Parathyroid adenoma (tissue), 2 donors: ENCODE data around the gene SMIM27.
A peak's percentile ranks its signal among the peaks of the same experiment; 100 is the strongest.
"Not testable (repeated sequence)": the region's sequence is repeated elsewhere in the genome, so short reads cannot be mapped to it uniquely, and the experiment has no call there.

Experiments used
- H2AFZ ChIP-seq: fragments of 300-600 bp; sonication (generic); one replicate; pipeline ENCODE4 v1.7.0; 2017; ENCODE audit warnings: antibody characterized with exemption, mild to moderate bottlenecking
- H3K27ac ChIP-seq: fragments of 300-600 bp; sonication (generic); one replicate; pipeline ENCODE4 v1.7.0; 2017
- H3K27me3 ChIP-seq: fragments of 300-600 bp; sonication (generic); one replicate; pipeline ENCODE4 v1.7.0; 2017; ENCODE audit warnings: low read length; ENCODE audit not compliant: control insufficient read depth, insufficient read depth
- H3K36me3 ChIP-seq: fragments of 300-600 bp; sonication (generic); one replicate; pipeline ENCODE4 v1.7.0; 2017; ENCODE audit warnings: low read length; ENCODE audit not compliant: control insufficient read depth, insufficient read depth
- H3K4me1 ChIP-seq: fragments of 300-600 bp; sonication (generic); one replicate; pipeline ENCODE4 v1.7.0; 2017; ENCODE audit warnings: control low read depth
- H3K4me2 ChIP-seq: fragments of 300-600 bp; sonication (generic); one replicate; pipeline ENCODE4 v1.7.0; 2017; ENCODE audit warnings: low read length
- H3K4me3 ChIP-seq: fragments of 300-600 bp; sonication (generic); one replicate; pipeline ENCODE4 v1.7.0; 2017; ENCODE audit warnings: low read depth, low read length
- H3K79me2 ChIP-seq: fragments of 300-600 bp; sonication (generic); one replicate; pipeline ENCODE4 v1.7.0; 2017; ENCODE audit warnings: control low read depth
- H3K9ac ChIP-seq: fragments of 300-600 bp; sonication (generic); one replicate; pipeline ENCODE4 v1.7.0; 2017; ENCODE audit warnings: mild to moderate bottlenecking
- H3K9me3 ChIP-seq: fragments of 300-600 bp; sonication (generic); one replicate; pipeline ENCODE4 v1.7.0; 2017; ENCODE audit warnings: low read length; ENCODE audit not compliant: control insufficient read depth
- TF ChIP-seq, protein P1 (sequence below): fragments of 300-600 bp; sonication (generic); IDR thresholded peaks from one replicate; pipeline ENCODE4 v1.7.0; 2017; ENCODE audit warnings: antibody characterized with exemption, mild to moderate bottlenecking
- donor health status: primary hyperparathyroidism.

The SMIM27 gene

DNA sequence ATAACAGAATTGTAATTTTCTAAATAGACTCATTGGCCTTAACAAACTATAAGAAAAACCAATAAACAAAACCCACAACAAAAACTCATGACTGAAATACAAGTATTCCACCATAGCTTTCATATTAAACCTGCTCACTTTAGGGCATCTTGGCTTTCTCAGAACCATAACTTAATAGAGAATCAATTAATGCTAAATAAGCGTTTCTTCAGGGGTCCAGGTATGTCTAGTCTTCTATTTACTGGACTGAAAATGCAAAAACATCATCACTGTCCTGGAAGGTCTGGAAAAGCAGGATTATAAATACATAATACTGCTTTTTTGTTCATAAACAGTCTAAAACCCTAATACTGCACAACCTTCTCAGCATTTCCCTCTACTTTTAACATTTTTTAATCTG lies 6.2 kb upstream of the SMIM27 start:
- no peaks in the 10 kb centered on the region for H3K9me3 ChIP-seq
- no peak overlapping the region for H3K4me3 ChIP-seq
- no peaks in the 10 kb centered on the region for H3K27me3 ChIP-seq
- H3K4me2 ChIP-seq, result no peak overlapping the region
- TF ChIP-seq, protein P1, sequence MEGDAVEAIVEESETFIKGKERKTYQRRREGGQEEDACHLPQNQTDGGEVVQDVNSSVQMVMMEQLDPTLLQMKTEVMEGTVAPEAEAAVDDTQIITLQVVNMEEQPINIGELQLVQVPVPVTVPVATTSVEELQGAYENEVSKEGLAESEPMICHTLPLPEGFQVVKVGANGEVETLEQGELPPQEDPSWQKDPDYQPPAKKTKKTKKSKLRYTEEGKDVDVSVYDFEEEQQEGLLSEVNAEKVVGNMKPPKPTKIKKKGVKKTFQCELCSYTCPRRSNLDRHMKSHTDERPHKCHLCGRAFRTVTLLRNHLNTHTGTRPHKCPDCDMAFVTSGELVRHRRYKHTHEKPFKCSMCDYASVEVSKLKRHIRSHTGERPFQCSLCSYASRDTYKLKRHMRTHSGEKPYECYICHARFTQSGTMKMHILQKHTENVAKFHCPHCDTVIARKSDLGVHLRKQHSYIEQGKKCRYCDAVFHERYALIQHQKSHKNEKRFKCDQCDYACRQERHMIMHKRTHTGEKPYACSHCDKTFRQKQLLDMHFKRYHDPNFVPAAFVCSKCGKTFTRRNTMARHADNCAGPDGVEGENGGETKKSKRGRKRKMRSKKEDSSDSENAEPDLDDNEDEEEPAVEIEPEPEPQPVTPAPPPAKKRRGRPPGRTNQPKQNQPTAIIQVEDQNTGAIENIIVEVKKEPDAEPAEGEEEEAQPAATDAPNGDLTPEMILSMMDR, result no peak
- H3K79me2 ChIP-seq, result peaks cover 11% of the 10 kb centered on the region
- H3K9ac ChIP-seq, result no peak overlapping the region
- no peaks in the 10 kb centered on the region for H3K4me1 ChIP-seq
- no peak overlapping the region for H3K27ac ChIP-seq
- H3K36me3 ChIP-seq, result no peaks in the 10 kb centered on the region
- no peak overlapping the region for H2AFZ ChIP-seq

DNA sequence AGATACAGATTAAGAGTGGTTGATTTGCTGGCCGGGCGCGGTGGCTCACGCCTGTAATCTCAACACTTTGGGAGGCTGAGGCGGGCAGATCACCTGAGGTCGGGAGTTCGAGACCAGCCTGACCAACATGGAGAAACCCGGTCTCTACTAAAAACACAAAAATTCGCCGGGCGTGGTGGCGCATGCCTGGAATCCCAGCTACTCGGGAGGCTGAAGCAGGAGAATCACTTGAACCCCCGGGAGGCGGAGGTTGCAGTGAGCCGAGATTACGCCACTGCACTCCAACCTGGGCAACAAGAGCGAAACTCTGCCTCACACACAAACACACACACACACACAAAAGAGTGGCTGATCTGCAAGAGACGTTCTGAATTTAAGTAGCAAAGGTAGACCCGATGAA lies 3.9 kb upstream of the SMIM27 start:
- H3K4me1 ChIP-seq, H3K4me2 ChIP-seq, H3K9ac ChIP-seq, H3K4me3 ChIP-seq, H2AFZ ChIP-seq, H3K9me3 ChIP-seq, H3K36me3 ChIP-seq, H3K27me3 ChIP-seq, H3K27ac ChIP-seq: not testable (repeated sequence)
- peaks cover 11% of the 10 kb centered on the region for H3K79me2 ChIP-seq

DNA sequence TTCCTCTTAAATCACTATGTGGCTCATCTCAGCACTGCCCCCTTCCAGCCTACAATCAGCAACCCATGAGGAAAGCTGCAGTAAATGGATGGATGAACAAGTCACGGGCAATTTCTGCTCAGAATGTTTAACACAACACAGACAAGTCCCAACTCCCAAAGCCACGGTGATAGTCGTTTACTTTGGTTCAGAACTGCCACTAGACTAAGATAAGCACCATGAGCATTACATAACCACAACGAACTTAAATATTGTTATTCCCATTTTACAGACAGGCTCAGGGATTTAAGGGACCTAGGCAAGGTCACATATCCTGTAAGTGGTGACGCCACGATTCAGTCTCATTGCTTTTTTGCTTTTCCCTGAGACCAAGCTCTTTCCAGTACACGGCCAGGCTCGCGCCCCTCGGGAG lies 2.0 kb upstream of the SMIM27 start:
- H3K79me2 ChIP-seq, result peaks cover 11% of the 10 kb centered on the region
- no peak overlapping the region for H3K9ac ChIP-seq
- TF ChIP-seq, protein P1, result no peak
- peak overlapping the region; percentile 43 for H2AFZ ChIP-seq
- peak overlapping the region; percentile 91 for H3K27ac ChIP-seq
- peak overlapping the region; percentile 95 for H3K4me3 ChIP-seq
- H3K27me3 ChIP-seq, result no peaks in the 10 kb centered on the region
- no peaks in the 10 kb centered on the region for H3K36me3 ChIP-seq
- H3K9me3 ChIP-seq, result no peaks in the 10 kb centered on the region
- H3K4me2 ChIP-seq, result peak overlapping the region; percentile 79
- H3K4me1 ChIP-seq, result no peaks in the 10 kb centered on the region

DNA sequence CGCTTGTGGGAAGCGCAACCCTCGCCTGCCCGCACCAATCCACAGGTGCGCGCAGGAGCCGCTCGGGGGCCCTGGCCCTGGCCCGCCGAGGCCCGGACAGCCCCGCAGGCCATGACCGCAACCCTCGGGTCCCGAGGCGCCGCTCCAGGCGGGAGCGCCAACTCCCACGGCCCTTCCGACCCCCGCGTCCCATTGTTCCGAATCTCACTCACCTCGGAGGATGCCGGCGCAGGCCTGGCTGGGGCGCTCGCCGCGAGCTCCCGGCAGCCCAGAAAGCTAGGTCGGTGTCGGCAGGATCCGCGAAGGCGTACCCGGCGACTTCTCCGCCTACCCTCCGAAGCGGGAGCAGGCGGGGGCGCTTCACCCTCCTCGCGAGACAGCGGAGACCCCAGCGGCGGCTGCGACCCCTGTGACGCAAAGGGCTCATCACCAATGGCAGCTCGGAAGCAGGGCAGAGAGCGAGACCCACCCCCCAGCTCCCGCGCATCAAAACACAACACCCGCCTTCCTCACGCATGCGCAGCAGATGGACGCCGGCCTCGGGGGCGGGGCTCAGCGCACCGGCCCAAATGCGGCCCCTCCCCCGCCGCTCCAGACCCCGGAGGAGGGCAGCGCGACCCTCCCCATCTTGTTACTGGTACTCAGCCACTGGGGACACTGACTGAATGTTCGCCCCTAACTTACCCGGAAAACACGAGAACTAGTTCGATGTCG lies 1.4 kb upstream of the SMIM27 start:
- H3K4me1 ChIP-seq, result no peaks in the 10 kb centered on the region
- H3K9ac ChIP-seq, result no peak overlapping the region
- peak overlapping the region; percentile 91 for H3K27ac ChIP-seq
- H3K36me3 ChIP-seq, result no peaks in the 10 kb centered on the region
- H3K9me3 ChIP-seq, result no peaks in the 10 kb centered on the region
- H2AFZ ChIP-seq, result peak overlapping the region; percentile 43
- no peaks in the 10 kb centered on the region for H3K27me3 ChIP-seq
- peaks cover 11% of the 10 kb centered on the region for H3K79me2 ChIP-seq
- H3K4me3 ChIP-seq, result peak overlapping the region; percentile 95
- H3K4me2 ChIP-seq, result peak overlapping the region; percentile 79
- TF ChIP-seq, protein P1, result no peak

DNA sequence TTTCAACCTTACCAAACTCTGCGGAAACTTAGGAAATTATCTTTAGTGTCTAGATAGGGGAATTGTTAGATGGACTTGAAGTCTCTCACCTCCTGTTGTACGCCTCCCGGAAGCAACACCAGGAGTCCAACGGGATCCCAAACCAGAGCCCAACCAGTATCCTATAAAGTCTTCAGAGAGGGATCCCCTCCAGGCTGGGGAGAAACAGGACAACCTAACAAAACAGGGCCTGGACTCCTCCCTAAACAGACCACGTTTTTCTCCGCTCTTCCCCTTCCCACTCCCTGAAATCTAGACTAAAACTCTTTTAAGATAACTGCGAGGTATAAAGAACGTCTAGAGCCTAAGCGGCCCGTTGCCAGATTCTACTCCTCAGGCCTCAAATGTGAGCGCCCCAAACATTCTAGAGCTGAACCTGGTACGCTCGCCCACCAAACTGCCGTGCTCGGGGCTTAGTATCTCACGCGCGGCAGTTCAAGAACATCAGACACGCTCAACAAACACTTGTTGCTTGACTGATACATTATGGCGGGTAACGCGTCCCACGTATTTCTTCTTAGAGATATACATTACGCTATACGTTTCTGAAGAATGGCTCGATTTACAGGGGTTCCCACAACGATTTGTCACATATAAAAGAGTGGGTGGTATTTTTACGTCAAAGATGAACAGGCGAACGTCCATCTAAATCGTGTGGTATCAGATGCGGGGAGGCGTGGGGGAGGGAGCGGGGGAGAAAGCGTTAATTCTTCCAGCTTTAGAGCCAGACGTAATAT lies 663 bp upstream of the SMIM27 start:
- no peaks in the 10 kb centered on the region for H3K9me3 ChIP-seq

More for the DNA sequence above, 663 bp upstream of the SMIM27 start:
- no peaks in the 10 kb centered on the region for H3K4me1 ChIP-seq
- TF ChIP-seq, protein P1, result no peak
- no peak overlapping the region for H3K9ac ChIP-seq
- H3K4me2 ChIP-seq, result peak overlapping the region; percentile 79
- no peaks in the 10 kb centered on the region for H3K36me3 ChIP-seq
- peak overlapping the region; percentile 91 for H3K27ac ChIP-seq
- peaks cover 11% of the 10 kb centered on the region for H3K79me2 ChIP-seq
- no peaks in the 10 kb centered on the region for H3K27me3 ChIP-seq
- H2AFZ ChIP-seq, result peak overlapping the region; percentile 43
- H3K4me3 ChIP-seq, result peak overlapping the region; percentile 95
